GM12892 (cell line): Measurements from ENCODE around the gene PDZK1IP1.
"Not testable (repeated sequence)": the region's sequence is repeated elsewhere in the genome, so short reads cannot be mapped to it uniquely, and the experiment has no call there.

Experiments
- DNase-seq: peaks from one replicate; pipeline ENCODE4 v3.0.0; 2011; ENCODE audit not compliant: insufficient read length
- FAIRE-seq: peaks from 2 replicates; lab custom pipeline; 2011; peaks lifted over from hg19 to GRCh38; lab: Jason Lieb, UNC
- POLR2A ChIP-seq: IDR thresholded peaks from 2 replicates; pipeline ENCODE4 v1.6.1; 2011; ENCODE audit warnings: low read depth, low read length, control low read depth
- POLR2AphosphoS5 ChIP-seq: IDR thresholded peaks from 2 replicates; pipeline ENCODE4 v1.6.1; 2011; ENCODE audit warnings: low read depth, low read length, control low read depth
- TAF1 ChIP-seq: IDR thresholded peaks from 2 replicates; pipeline ENCODE4 v1.6.1; 2011; ENCODE audit warnings: low read depth, mild to moderate bottlenecking, control low read depth, low read length, borderline replicate concordance

PDZK1IP1 gene

DNA sequence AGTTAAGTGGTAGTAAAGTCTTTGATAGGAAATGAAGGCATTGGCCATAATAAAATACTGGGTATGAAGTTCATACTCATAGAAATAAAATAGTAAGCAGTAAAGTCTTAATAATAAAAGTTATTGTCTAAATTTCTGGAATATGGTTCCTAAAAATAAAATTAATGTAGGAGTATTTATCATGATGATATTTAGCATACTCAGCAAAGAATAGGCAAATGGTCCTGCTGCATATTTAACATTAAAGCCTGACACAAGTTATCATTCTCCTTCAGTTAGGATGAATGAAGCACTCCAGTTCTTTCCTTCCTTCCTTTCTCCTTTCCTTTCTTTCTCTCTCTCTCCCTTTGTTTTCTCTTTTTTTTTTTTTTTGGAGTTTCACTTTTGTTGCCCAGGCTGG lies 25.3 kb downstream of the PDZK1IP1 start:
- DNase-seq (no peak), FAIRE-seq (no peak)
- TF ChIP-seq POLR2AphosphoS5 (no peak), POLR2A (no peak), TAF1 (no peak)

GRCh38 chr1:47161298-47162040 lies 28.4 kb downstream of the PDZK1IP1 start:
- TF ChIP-seq TAF1: no peak
- no peak for TF ChIP-seq POLR2AphosphoS5
- TF ChIP-seq POLR2A: no peak
- DNase-seq (no peak), FAIRE-seq (no peak)

- DNase-seq: no peak
- no peak for TF ChIP-seq POLR2AphosphoS5
- no peak for TF ChIP-seq TAF1
- no peak for FAIRE-seq
Measured at GRCh38 chr1:47160716-47161115, 29.1 kb downstream of the PDZK1IP1 start.

GRCh38 chr1:47157957-47158356 lies 31.9 kb downstream of the PDZK1IP1 start:
- DNase-seq: not testable (repeated sequence)

GRCh38 chr1:47156457-47156856 lies 33.4 kb downstream of the PDZK1IP1 start:
- FAIRE-seq, DNase-seq: not testable (repeated sequence)

More at GRCh38 chr1:47157957-47158356, 31.9 kb downstream of the PDZK1IP1 start:
- not testable (repeated sequence) for FAIRE-seq

GRCh38 chr1:47149162-47149561 lies 40.7 kb downstream of the PDZK1IP1 start:
- not testable (repeated sequence) for DNase-seq, FAIRE-seq

DNA sequence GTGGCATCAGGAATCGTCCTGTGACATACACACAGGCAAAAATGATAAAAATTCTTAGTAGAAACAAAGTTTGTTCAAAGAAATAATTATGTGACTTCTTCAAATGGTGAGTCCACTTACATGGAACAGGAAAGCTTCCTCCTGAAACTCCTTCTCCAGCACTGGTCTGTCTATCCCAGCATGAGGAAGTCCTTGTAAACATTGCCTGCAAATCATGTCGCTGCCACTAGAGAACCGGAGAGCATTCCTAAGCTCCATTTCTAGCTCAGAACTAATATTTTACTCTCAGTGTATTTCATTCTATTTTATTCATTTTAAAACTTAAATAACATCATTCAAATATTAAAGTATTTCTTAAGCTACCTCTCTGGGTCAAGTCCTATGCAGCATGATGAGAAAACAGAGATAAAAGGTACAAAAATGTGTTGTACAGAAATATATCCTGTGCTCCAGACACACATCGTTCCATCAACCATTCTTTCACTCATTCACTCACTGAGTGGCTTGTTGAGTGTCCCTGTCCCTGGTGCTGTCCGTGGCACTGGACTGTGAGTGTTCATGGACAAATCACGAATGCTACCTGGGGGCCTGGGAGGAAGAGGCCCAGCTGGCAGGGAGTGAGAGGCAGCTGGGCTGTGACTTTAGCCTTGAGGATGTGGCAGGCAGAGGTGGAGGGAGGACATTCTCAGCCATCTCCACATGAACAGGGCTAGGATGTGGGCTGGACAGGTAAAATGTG lies 42.6 kb downstream of the PDZK1IP1 start:
- FAIRE-seq (no peak), DNase-seq (no peak)
- TF ChIP-seq POLR2AphosphoS5: no peak
- TF ChIP-seq POLR2A: no peak
- TF ChIP-seq TAF1: no peak

DNA sequence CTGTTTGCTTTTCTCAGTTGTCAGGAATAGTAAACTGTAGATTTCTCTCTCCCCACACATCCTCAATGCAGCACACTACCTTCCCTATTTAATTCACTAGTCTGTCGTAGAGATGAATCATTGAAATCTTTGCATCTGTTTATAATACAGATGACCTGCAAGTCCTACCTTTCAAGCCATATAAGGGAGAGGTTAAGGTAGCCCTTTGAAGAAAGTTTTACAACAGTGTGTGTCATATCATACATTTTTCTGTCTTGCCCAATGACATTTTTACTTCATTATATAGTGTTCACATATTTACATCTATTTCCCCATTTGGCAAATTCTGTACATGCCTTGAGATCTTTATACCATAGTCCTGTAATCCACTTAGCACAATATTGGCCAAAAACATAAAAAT lies 43.3 kb downstream of the PDZK1IP1 start:
- FAIRE-seq, DNase-seq: not testable (repeated sequence)

DNA sequence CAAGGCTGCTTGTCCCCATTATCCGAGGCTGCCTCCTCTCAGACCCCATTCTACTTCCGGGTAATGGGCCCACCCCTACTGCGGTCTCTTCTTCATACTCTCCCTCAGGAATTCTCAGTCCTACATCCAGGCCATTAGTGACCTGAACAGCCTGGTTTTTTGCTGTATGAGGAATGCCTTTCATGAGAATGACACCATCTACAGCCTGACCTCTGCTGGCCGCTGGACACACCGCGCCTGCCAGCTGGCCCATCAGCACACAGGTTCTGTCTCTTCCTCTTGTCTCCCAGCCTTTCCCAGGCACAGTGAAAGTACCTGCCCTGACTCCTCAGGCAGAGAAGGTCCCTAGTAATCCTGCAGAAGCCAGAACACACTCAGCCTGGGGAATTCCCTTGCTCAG lies 46.2 kb downstream of the PDZK1IP1 start:
- not testable (repeated sequence) for DNase-seq, FAIRE-seq

- DNase-seq, FAIRE-seq: not testable (repeated sequence)
Measured at GRCh38 chr1:47140358-47140757, 49.5 kb downstream of the PDZK1IP1 start.

- DNase-seq (no peak), FAIRE-seq (no peak)
- TF ChIP-seq POLR2AphosphoS5: no peak
- TF ChIP-seq POLR2A: no peak
- no peak for TF ChIP-seq TAF1
Measured at GRCh38 chr1:47137925-47138615, 51.8 kb downstream of the PDZK1IP1 start.

DNA sequence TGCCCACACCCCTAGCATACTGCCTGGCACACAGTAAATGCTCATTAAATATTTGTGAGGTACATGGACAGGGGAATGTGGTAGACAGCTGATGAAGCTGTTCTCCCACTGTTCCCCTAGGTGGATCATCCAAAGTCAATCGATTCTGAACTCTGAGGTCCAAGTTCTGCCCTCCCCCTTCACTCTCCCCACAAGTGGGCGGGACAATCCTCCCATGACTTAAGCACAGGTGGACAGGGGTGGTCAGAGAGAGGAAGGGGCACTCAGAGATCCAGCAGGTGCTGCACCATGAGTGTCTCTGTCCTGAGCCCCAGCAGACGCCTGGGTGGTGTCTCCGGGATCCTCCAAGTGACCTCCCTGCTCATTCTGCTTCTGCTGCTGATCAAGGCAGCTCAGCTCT lies 52.6 kb downstream of the PDZK1IP1 start, which contains the start of gene CYP4A22:
Gene CYP4A22 (plus strand): TSS at position 244 of the 400 bp plus-strand sequence. CDS start 45 bp downstream, at position 289.
- TF ChIP-seq TAF1 (no peak), POLR2AphosphoS5 (no peak), POLR2A (no peak)
- FAIRE-seq (no peak), DNase-seq (no peak)
